Calu3 (cell line): ENCODE measurements around the gene LIPT2. TPM values are rescaled to one million over a fixed set of nuclear protein-coding genes. Genes with fewer than 3 reads are reported as not detected.
A peak's percentile ranks its signal among the peaks of the same experiment; 100 is the strongest.

Experiments
- BruUV-seq: library from RNA; stranded (reverse); fragments of 400-500 nt; replicated peaks from 2 replicates; lab custom pipeline; 2021; lab: Mats Ljungman, UMichigan
- CTCF ChIA-PET: fragments of 300-600 bp; sonication (Branson Sonifier 250); formaldehyde crosslinking; loops from one replicate; lab custom pipeline; 2022; ENCODE audit warnings: antibody characterized with exemption; lab: Charles Lee
- DNase-seq: peaks from one replicate; pipeline ENCODE4 v3.0.0; 2022
- H3K27ac Mint-ChIP-seq: one replicate; pipeline ENCODE4 v1.8.0; 2022; ENCODE audit warnings: mixed read lengths; ENCODE audit not compliant: unreplicated experiment
- H3K27me3 Mint-ChIP-seq: one replicate; pipeline ENCODE4 v1.8.0; 2022; ENCODE audit warnings: mixed read lengths; ENCODE audit not compliant: unreplicated experiment
- H3K36me3 Mint-ChIP-seq: one replicate; pipeline ENCODE4 v1.8.0; 2022; ENCODE audit warnings: mild to moderate bottlenecking, moderate library complexity, mixed read lengths; ENCODE audit not compliant: insufficient read depth, unreplicated experiment
- H3K4me1 Mint-ChIP-seq: one replicate; pipeline ENCODE4 v1.8.0; 2022; ENCODE audit warnings: mild to moderate bottlenecking, low read depth, mixed read lengths; ENCODE audit not compliant: unreplicated experiment
- H3K4me3 Mint-ChIP-seq: one replicate; pipeline ENCODE4 v1.8.0; 2022; ENCODE audit warnings: mild to moderate bottlenecking, low read depth, moderate library complexity, mixed read lengths; ENCODE audit not compliant: unreplicated experiment
- H3K9me3 Mint-ChIP-seq: one replicate; pipeline ENCODE4 v1.8.0; 2022; ENCODE audit warnings: low read depth, mixed read lengths; ENCODE audit not compliant: unreplicated experiment
- intact Hi-C: fragments of 100-400 bp; cut with micrococcal nuclease; formaldehyde crosslinking; loops from one replicate; pipeline ENCODE4 v1.10.0; 2022; ENCODE audit not compliant: unreplicated experiment
- total RNA-seq: library from RNA; stranded (reverse); gene quantifications from 2 replicates; pipeline ENCODE4 v1.2.3, GENCODE V29; 2022
- TF ChIP-seq, protein P1 (sequence below): fragments of 200-600 bp; IDR thresholded peaks from one replicate; pipeline ENCODE4 v1.8.0; 2022; ENCODE audit warnings: antibody characterized with exemption; ENCODE audit not compliant: unreplicated experiment

LIPT2 gene
- total RNA-seq, 1 experiment from 2014 or later, result 10.9 TPM

DNA sequence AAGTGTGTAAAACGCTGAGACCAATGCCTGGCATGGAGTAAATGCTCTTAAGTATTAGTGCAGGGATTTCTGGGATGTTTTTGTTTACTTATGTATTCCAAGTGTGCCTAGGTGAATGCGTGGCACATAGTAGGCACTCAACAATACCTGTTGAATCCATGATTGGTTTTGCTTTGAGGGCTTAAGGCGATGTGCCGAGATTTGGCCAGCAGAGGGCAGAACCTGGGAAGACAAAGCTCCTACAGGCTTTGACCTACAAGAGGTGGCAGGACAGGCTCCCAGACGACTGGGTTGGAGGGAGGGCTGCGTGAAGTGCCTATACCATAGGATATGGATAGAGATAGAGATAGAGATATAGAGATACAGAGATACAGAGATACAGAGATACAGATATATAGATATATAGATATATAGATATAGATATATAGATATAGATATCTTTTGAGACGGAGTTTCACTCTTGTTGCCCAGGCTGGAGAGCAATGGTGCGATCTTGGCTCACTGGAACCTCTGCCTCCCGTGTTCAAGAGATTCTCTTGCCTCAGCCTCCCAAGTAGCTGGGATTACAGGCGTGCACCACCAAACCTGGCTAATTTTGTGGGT, 40.0 kb downstream of the LIPT2 start:
- intact Hi-C loops, result loop anchor here (1.0 kb wide), 1 partner anchor 117 kb away; no protein-coding TSS in a partner anchor
- BruUV-seq, result no TSS peak
- CTCF ChIA-PET, result interaction anchor here (0.6 to 3.4 kb wide), 10 partner anchors 8 to 198 kb away, joined by 3 to 64 read pairs (median 4); partner anchors contain the start of gene LIPT2

DNA sequence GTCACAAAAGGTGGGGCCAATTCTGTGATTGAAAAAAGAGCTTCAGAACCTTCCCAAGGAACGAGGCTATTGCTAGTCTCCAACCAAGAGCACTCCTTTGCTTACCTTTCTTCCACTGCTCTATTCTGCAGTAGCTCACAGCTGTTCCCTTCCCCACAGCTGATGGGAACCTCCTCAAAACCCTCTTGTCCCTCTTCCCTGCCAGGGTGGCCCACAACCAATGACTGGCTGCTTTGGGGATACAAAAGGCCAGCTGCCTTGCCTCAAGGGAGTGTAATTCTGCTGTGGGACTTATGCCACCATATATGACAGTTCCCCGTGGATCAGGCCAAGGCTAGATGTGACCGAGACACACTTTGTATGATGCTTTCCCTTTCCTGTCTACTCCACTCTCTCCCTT, 41.2 kb downstream of the LIPT2 start:
- peaks cover 9% of the 10 kb centered on the region for H3K4me1 Mint-ChIP-seq
- TF ChIP-seq, protein P1, sequence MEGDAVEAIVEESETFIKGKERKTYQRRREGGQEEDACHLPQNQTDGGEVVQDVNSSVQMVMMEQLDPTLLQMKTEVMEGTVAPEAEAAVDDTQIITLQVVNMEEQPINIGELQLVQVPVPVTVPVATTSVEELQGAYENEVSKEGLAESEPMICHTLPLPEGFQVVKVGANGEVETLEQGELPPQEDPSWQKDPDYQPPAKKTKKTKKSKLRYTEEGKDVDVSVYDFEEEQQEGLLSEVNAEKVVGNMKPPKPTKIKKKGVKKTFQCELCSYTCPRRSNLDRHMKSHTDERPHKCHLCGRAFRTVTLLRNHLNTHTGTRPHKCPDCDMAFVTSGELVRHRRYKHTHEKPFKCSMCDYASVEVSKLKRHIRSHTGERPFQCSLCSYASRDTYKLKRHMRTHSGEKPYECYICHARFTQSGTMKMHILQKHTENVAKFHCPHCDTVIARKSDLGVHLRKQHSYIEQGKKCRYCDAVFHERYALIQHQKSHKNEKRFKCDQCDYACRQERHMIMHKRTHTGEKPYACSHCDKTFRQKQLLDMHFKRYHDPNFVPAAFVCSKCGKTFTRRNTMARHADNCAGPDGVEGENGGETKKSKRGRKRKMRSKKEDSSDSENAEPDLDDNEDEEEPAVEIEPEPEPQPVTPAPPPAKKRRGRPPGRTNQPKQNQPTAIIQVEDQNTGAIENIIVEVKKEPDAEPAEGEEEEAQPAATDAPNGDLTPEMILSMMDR, result no peak
- no peak overlapping the region for H3K4me3 Mint-ChIP-seq

More for the DNA sequence above, 40.0 kb downstream of the LIPT2 start:
- DNase-seq, result peak; percentile 78
- no peak overlapping the region for H3K27ac Mint-ChIP-seq
- H3K36me3 Mint-ChIP-seq, result no peaks in the 10 kb centered on the region
- H3K4me3 Mint-ChIP-seq, result no peak overlapping the region
- no peaks in the 10 kb centered on the region for H3K27me3 Mint-ChIP-seq
- TF ChIP-seq, protein P1, result peak; percentile 85
- peaks cover 9% of the 10 kb centered on the region for H3K4me1 Mint-ChIP-seq
- no peaks in the 10 kb centered on the region for H3K9me3 Mint-ChIP-seq

GRCh38 chr11:74450318-74450717, 43.2 kb downstream of the LIPT2 start:
- BruUV-seq, result no TSS peak
- TF ChIP-seq, protein P1, result no peak
- H3K27me3 Mint-ChIP-seq, result no peaks in the 10 kb centered on the region
- no peak for DNase-seq
- H3K36me3 Mint-ChIP-seq, result no peaks in the 10 kb centered on the region
- H3K4me1 Mint-ChIP-seq, result peaks cover 9% of the 10 kb centered on the region
- H3K9me3 Mint-ChIP-seq, result no peaks in the 10 kb centered on the region
- CTCF ChIA-PET, result interaction anchor here (0.6 to 2.6 kb wide), 5 partner anchors 40 to 218 kb away, joined by 4 to 46 read pairs (median 17); no protein-coding TSS in a partner anchor
- no peak overlapping the region for H3K4me3 Mint-ChIP-seq
- intact Hi-C loops, result no loop called here
- no peak overlapping the region for H3K27ac Mint-ChIP-seq

More for the DNA sequence above, 41.2 kb downstream of the LIPT2 start:
- no TSS peak for BruUV-seq
- CTCF ChIA-PET, result interaction anchor here (0.6 to 3.4 kb wide), 6 partner anchors 15 to 235 kb away, joined by 3 to 64 read pairs (median 5); no protein-coding TSS in a partner anchor
- no peak overlapping the region for H3K27ac Mint-ChIP-seq
- no peaks in the 10 kb centered on the region for H3K27me3 Mint-ChIP-seq
- H3K9me3 Mint-ChIP-seq, result no peaks in the 10 kb centered on the region
- intact Hi-C loops, result no loop called here
- no peaks in the 10 kb centered on the region for H3K36me3 Mint-ChIP-seq
- DNase-seq, result no peak

DNA sequence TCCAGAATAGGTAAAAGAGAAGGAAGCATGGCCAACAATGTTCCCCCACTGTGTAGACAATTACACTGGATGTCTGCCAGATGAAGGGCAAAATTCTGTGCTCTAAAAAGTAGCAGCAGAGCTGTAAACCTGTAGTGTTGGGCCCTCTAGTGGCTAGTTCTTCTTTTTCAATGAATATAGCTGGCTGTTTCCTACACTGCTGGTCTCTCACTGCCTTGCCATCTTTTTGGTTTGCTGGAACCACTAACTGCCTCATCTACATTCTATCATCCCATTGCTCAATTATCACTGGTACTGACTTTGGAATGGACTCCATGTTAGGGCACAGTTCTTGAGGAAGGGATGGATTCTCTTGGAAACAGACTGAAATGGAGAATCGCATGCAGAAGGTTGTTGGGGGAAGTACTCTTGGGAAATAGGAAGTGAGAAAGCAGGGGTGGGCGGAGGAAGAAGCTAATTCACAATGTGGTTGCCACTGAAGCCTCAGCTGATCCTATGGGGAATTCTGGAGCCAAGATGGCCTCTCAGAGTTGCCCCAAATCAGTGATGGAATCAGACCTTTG, 44.1 kb downstream of the LIPT2 start:
- H3K27ac Mint-ChIP-seq, result no peak overlapping the region
- peaks cover 9% of the 10 kb centered on the region for H3K4me1 Mint-ChIP-seq
- CTCF ChIA-PET, result interaction anchor here (0.7 to 2.6 kb wide), 14 partner anchors 11 to 194 kb away, joined by 3 to 46 read pairs (median 4); partner anchors contain the start of gene PGM2L1
- no peaks in the 10 kb centered on the region for H3K36me3 Mint-ChIP-seq
- intact Hi-C loops, result loop anchor here (1.0 kb wide), 2 partner anchors 61 to 193 kb away; no protein-coding TSS in a partner anchor
- H3K27me3 Mint-ChIP-seq, result no peaks in the 10 kb centered on the region
- TF ChIP-seq, protein P1, result peak; percentile 62
- no peak overlapping the region for H3K4me3 Mint-ChIP-seq
- BruUV-seq, result no TSS peak
- H3K9me3 Mint-ChIP-seq, result no peaks in the 10 kb centered on the region
- DNase-seq, result peak; percentile 60
